Thyroid gland (tissue), 4 donors: Measurements from ENCODE around the gene LRMDA. TPM values are rescaled to one million over a fixed set of nuclear protein-coding genes. Genes with fewer than 3 reads are reported as not detected.
A peak's percentile ranks its signal among the peaks of the same experiment; 100 is the strongest.

Experiments used
- DNase-seq, 2 donors: peaks; one replicate each; pipeline ENCODE4 v3.0.0-alpha.2; 2019
- H3K27ac ChIP-seq, 3 donors: fragments of 200-600 bp; sonication (generic); 1 replicate in 2 of 3; 2 replicates in 1 of 3; pipeline ENCODE4 v1.5.1; 2016 to 2019; ENCODE audit warnings: mild to moderate bottlenecking in 1 of 3, moderate library complexity in 1 of 3
- H3K27me3 ChIP-seq: fragments of 200-600 bp; sonication (generic); one replicate; pipeline ENCODE4 v1.5.1; 2019
- H3K36me3 ChIP-seq, 2 donors: fragments of 200-600 bp; sonication (generic); one replicate each; pipeline ENCODE4 v1.5.1; 2016 to 2019
- H3K4me1 ChIP-seq, 2 donors: fragments of 200-600 bp; sonication (generic); one replicate each; pipeline ENCODE4 v1.5.1; 2017 to 2019
- H3K4me3 ChIP-seq, 3 donors: fragments of 200-600 bp; sonication (generic); replicated peaks in 1 of 3; 1 replicate in 2 of 3; 2 replicates in 1 of 3; pipeline ENCODE4 v1.5.1; 2016; ENCODE audit warnings: mild to moderate bottlenecking in 1 of 3
- H3K9me3 ChIP-seq: fragments of 200-600 bp; sonication (generic); one replicate; pipeline ENCODE4 v1.5.1; 2017
- CTCF ChIP-seq, 6 experiments: fragments of 200-600 bp in 3 of 6; fragments of 450-650 bp in 3 of 6; sonication (generic) in 3 of 6; IDR thresholded peaks; one replicate each; pipeline ENCODE4 v1.5.1; 2016 to 2019; ENCODE audit warnings: antibody characterized with exemption in 6 of 6, mild to moderate bottlenecking in 2 of 6, inconsistent platforms in 1 of 6, moderate library complexity in 1 of 6
- POLR2A ChIP-seq, 2 donors: fragments of 450-650 bp; IDR thresholded peaks; one replicate each; pipeline ENCODE4 v1.6.1; 2017; ENCODE audit warnings: antibody characterized with exemption in 2 of 2, mild to moderate bottlenecking in 2 of 2, moderate library complexity in 1 of 2
- WGBS, 2 donors: methylation state at CpG; one replicate each; pipeline ENCODE4 v1.1.5; 2017; 5-methylcytosine and 5-hydroxymethylcytosine counted together
- intact Hi-C: fragments of 100-400 bp; cut with DNase I; formaldehyde crosslinking; loops from one replicate; pipeline ENCODE4 v1.15.1; 2023
- total RNA-seq, 4 donors: library from RNA; depleted of rRNA; stranded (reverse); fragments of >200 nt; gene quantifications; one replicate each; pipeline ENCODE4 v1.2.3, GENCODE V29; 2016

LRMDA gene
- total RNA-seq, 4 donors from 2014 or later = 16.5 to 31.7 (median 23.2) TPM

GRCh38 chr10:75487087-75487754 is 55.8 kb downstream of the LRMDA start:
- Histone ChIP-seq H3K27ac (no peak overlapping the region), H3K9me3 (no peaks in the 10 kb centered on the region), H3K4me1 (peaks cover 0 to 5% of the 10 kb centered on the region in 2 donors), H3K36me3 (no peaks in the 10 kb centered on the region), H3K4me3 (no peak overlapping the region), H3K27me3 (no peaks in the 10 kb centered on the region)
- DNase-seq = peak; percentile 52 to 60
- WGBS, 2 donors = 67% methylated on average over 4 of the region's 4 CpGs
- no peak for TF ChIP-seq CTCF (IDR thresholded peaks at IDR 0.05)
- no peak for TF ChIP-seq POLR2A (IDR thresholded peaks at IDR 0.05)
- intact Hi-C loops = no loop called here

- Histone ChIP-seq H3K4me1 (peaks cover 0 to 5% of the 10 kb centered on the region in 2 donors), H3K9me3 (no peaks in the 10 kb centered on the region), H3K36me3 (no peaks in the 10 kb centered on the region), H3K4me3 (no peak overlapping the region), H3K27ac (no peak overlapping the region), H3K27me3 (no peaks in the 10 kb centered on the region)
- WGBS, 2 donors = 55 to 86% methylated on average over 1 to 2 of the region's 2 CpGs
- intact Hi-C loops = no loop called here
- DNase-seq = no peak
- no peak for TF ChIP-seq CTCF (IDR thresholded peaks at IDR 0.05)
- TF ChIP-seq POLR2A (IDR thresholded peaks at IDR 0.05) = no peak
Measured at GRCh38 chr10:75487755-75488125, 56.3 kb downstream of the LRMDA start.

- intact Hi-C loops = no loop called here
- TF ChIP-seq CTCF (IDR thresholded peaks at IDR 0.05) (no peak), POLR2A (IDR thresholded peaks at IDR 0.05) (no peak)
- Histone ChIP-seq H3K4me3 (no peak overlapping the region), H3K27me3 (no peaks in the 10 kb centered on the region), H3K27ac (no peak overlapping the region), H3K36me3 (no peaks in the 10 kb centered on the region), H3K4me1 (peaks cover 0 to 5% of the 10 kb centered on the region in 2 donors), H3K9me3 (no peaks in the 10 kb centered on the region)
- 79 to 91% methylated on average over 3 of the region's 3 CpGs for WGBS, 2 donors
- DNase-seq = no peak
Measured at GRCh38 chr10:75492173-75492925, 60.9 kb downstream of the LRMDA start.

- Histone ChIP-seq H3K9me3 (no peaks in the 10 kb centered on the region), H3K36me3 (no peaks in the 10 kb centered on the region), H3K4me3 (no peak overlapping the region), H3K27ac (no peak overlapping the region), H3K4me1 (no peaks in the 10 kb centered on the region), H3K27me3 (no peaks in the 10 kb centered on the region)
- TF ChIP-seq CTCF (IDR thresholded peaks at IDR 0.05) = no peak
- TF ChIP-seq POLR2A (IDR thresholded peaks at IDR 0.05) = no peak
- no peak for DNase-seq
- intact Hi-C loops = no loop called here
- WGBS, 2 donors = 90 to 95% methylated on average over 3 of the region's 3 CpGs
Measured at GRCh38 chr10:75493464-75493863, 62.0 kb downstream of the LRMDA start.
